Activated CD8-positive, alpha-beta T cell treated with anti-CD3 and anti-CD28 coated beads for 36 hours (primary cell): ENCODE data around the gene PPP4R4. TPM values are rescaled to one million over a fixed set of nuclear protein-coding genes. Genes with fewer than 3 reads are reported as not detected.

Experiments
- ATAC-seq: fragments of 200-7000 bp; cut with Tn5 transposase; one replicate; pipeline ENCODE4 v1.10.0; 2021; ENCODE audit warnings: mild to moderate bottlenecking, moderate library complexity
- CTCF ChIA-PET: fragments of 350-600 bp; sonication (Branson Sonifier 250); formaldehyde crosslinking; loops from one replicate; lab custom pipeline; 2021; ENCODE audit warnings: antibody characterized with exemption; lab: Charles Lee
- POLR2A ChIA-PET: fragments of 350-600 bp; sonication (Branson Sonifier 250); formaldehyde crosslinking; loops from one replicate; lab custom pipeline; 2021; ENCODE audit warnings: antibody characterized with exemption; lab: Charles Lee
- DNase-seq: peaks from one replicate; pipeline ENCODE4 v3.0.0-alpha.2; 2020
- H3K27ac Mint-ChIP-seq: one replicate; pipeline ENCODE4 v1.8.0; 2021; ENCODE audit warnings: mild to moderate bottlenecking, mixed read lengths
- H3K27me3 Mint-ChIP-seq: one replicate; pipeline ENCODE4 v1.8.0; 2021; ENCODE audit warnings: mixed read lengths
- H3K36me3 Mint-ChIP-seq: one replicate; pipeline ENCODE4 v1.8.0; 2021; ENCODE audit warnings: low read depth, mixed read lengths
- H3K4me1 Mint-ChIP-seq: one replicate; pipeline ENCODE4 v1.8.0; 2021; ENCODE audit warnings: low read depth, mixed read lengths
- H3K4me3 Mint-ChIP-seq: one replicate; pipeline ENCODE4 v1.8.0; 2021; ENCODE audit warnings: mild to moderate bottlenecking, moderate library complexity, mixed read lengths
- H3K9me3 Mint-ChIP-seq: one replicate; pipeline ENCODE4 v1.8.0; 2021; ENCODE audit warnings: mixed read lengths
- intact Hi-C: fragments of 100-400 bp; cut with micrococcal nuclease; formaldehyde crosslinking; loops from one replicate; pipeline ENCODE4 v1.10.0; 2022
- total RNA-seq, 2 experiments: library from RNA; stranded (reverse); gene quantifications; one replicate each; pipeline ENCODE4 v1.2.3, GENCODE V29; 2021
- TF ChIP-seq, protein P1 (sequence below): fragments of 200-600 bp; IDR thresholded peaks from one replicate; pipeline ENCODE4 v1.8.0; 2022; ENCODE audit warnings: antibody characterized with exemption, mild to moderate bottlenecking

The PPP4R4 gene
- total RNA-seq, 2 experiments from 2014 or later: 0.63 to 1.2 TPM

DNA sequence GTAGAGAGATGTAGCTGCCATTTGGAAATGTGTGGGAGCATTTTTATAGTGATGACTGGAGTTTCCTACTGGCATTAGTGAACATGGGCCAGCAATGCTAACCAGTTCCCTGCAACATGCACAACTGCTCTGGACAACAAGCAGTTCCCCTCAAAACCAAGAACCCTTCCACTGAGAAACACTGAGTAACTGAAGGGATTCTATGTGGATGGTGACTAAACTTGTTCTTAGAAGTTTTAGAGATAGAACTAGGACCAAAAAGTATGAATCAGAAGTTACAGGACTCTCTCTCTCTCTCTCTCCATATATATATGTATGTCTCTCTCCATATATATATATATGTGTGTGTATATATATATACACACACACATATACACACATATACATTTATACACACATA is 111.0 kb downstream of the PPP4R4 start:
- H3K9me3 Mint-ChIP-seq: no peaks in the 10 kb centered on the region
- ATAC-seq (no peak), DNase-seq (no peak)
- H3K4me1 Mint-ChIP-seq: no peaks in the 10 kb centered on the region
- H3K27ac Mint-ChIP-seq: no peak overlapping the region
- H3K36me3 Mint-ChIP-seq: no peaks in the 10 kb centered on the region
- TF ChIP-seq, protein P1, sequence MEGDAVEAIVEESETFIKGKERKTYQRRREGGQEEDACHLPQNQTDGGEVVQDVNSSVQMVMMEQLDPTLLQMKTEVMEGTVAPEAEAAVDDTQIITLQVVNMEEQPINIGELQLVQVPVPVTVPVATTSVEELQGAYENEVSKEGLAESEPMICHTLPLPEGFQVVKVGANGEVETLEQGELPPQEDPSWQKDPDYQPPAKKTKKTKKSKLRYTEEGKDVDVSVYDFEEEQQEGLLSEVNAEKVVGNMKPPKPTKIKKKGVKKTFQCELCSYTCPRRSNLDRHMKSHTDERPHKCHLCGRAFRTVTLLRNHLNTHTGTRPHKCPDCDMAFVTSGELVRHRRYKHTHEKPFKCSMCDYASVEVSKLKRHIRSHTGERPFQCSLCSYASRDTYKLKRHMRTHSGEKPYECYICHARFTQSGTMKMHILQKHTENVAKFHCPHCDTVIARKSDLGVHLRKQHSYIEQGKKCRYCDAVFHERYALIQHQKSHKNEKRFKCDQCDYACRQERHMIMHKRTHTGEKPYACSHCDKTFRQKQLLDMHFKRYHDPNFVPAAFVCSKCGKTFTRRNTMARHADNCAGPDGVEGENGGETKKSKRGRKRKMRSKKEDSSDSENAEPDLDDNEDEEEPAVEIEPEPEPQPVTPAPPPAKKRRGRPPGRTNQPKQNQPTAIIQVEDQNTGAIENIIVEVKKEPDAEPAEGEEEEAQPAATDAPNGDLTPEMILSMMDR: no peak
- intact Hi-C loops: no loop called here
- no peak overlapping the region for H3K4me3 Mint-ChIP-seq
- ChIA-PET CTCF (interaction anchor here (1.2 kb wide), 1 partner anchor 20 kb away, joined by 3 read pairs; no protein-coding TSS in a partner anchor), POLR2A (no interaction called here)
- H3K27me3 Mint-ChIP-seq: peaks cover 15% of the 10 kb centered on the region

DNA sequence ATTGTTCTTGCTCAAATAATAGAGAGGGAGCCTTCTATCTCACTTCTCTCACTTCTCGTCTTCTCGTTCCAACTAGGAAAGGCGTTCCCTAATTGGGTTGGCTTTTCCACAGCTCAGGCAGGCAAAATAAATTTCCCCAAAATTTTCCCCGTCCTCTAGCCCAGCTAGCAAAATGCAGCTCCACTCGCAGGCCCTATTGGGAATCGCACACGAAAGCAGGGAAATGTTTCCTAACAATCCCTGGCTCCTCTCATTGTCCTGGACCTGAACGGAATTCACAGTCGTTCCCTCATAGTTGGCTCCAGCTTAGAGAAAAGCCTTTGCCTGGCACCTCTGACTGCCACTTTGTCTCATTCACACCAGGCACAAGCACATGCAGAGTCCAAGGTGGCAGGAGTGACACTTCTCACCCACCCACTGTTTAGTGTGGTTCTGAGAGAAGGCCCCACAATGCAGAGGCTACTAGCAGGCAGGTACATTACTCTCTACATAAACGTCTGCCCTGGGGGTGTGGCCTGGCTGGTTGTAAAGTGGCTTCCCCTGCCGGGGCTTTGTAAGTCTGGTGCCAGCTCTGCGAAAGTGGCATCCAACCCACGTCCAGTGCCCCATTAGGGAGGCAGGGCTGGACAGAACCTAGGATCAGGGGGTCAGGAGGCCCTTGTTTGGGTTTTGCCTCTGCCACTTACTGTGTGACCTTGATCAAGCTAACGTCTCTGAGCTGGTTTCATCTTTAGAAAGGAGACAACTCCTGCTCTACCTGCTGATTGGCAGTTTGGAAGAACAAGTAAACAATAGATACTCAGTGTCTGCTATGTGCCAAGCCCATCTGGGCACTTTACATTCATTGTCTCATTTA is 114.7 kb downstream of the PPP4R4 start:
- peaks cover 11% of the 10 kb centered on the region for H3K27me3 Mint-ChIP-seq
- no peaks in the 10 kb centered on the region for H3K4me1 Mint-ChIP-seq
- no peak for DNase-seq
- CTCF ChIA-PET: interaction anchor here (0.7 kb wide), 1 partner anchor 12 kb away, joined by 3 read pairs; no protein-coding TSS in a partner anchor
- H3K4me3 Mint-ChIP-seq: no peak overlapping the region
- intact Hi-C loops: no loop called here
- H3K36me3 Mint-ChIP-seq: no peaks in the 10 kb centered on the region
- POLR2A ChIA-PET: no interaction called here
- TF ChIP-seq, protein P1: no peak
- ATAC-seq: no peak
- no peaks in the 10 kb centered on the region for H3K9me3 Mint-ChIP-seq
- H3K27ac Mint-ChIP-seq: no peak overlapping the region

DNA sequence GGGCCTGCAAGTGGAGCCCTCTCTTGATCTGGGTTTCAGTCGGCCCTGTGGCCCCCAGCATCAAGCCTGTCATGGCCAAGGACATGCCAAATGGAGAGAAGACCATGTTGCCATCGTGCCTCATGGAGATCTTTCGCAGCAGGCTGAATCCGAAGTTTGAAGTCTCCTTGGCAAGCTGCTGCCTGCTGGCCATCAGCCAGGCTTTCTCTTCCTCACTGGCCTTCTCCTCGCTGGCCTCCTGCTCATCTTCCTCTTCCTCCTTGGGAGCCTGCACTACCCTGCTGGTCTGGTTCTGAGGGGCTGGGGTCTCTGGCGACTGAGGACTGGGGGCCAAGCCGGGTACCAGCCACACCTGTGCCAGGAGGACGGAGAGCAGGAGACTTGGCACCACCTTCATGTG is 116.1 kb downstream of the PPP4R4 start:
- TF ChIP-seq, protein P1: no peak
- H3K27me3 Mint-ChIP-seq: peaks cover 10% of the 10 kb centered on the region
- no peak for DNase-seq
- H3K4me1 Mint-ChIP-seq: no peaks in the 10 kb centered on the region
- no peaks in the 10 kb centered on the region for H3K36me3 Mint-ChIP-seq
- ChIA-PET CTCF (no interaction called here), POLR2A (no interaction called here)
- H3K9me3 Mint-ChIP-seq: no peaks in the 10 kb centered on the region
- intact Hi-C loops: no loop called here
- ATAC-seq: no peak
- no peak overlapping the region for H3K27ac Mint-ChIP-seq
- H3K4me3 Mint-ChIP-seq: no peak overlapping the region

DNA sequence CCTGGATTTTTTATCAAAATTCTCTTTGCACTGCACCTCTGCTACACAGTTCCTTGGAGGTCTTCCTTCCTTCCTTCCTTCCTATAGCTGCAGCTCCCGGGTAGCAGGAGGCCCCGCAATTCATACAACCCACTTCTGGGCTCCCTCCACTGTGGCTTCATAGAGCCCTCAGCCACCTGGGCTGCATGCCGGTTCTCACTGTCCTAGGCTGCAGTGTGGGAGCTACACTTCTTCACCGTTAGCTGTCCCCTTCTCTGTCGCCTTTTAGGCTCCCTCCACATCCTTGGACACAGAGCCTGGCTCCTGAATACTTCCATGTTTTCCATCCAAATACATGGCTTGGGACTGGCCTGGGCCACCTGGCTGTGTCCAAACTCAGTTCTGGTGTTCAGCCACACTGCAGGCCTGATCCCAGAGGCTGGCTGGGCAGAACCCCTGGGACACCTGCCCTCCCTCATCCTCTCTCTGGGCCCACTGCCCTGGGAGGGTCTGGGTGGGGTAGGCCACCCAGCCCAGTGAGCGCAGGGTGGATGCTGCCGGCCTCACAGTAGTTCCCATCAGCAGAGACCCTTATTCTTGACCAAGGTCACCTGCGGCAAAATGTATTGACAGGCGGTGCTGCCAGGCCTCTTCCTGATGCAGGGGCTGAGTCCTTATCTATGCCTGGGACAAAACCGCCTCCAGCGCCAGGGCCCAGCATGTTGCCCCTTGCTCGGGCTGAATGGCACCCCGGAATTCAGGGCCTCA is 117.2 kb downstream of the PPP4R4 start:
- peaks cover 7% of the 10 kb centered on the region for H3K27me3 Mint-ChIP-seq
- CTCF ChIA-PET: no interaction called here
- TF ChIP-seq, protein P1: no peak
- no peak for ATAC-seq
- POLR2A ChIA-PET: no interaction called here
- no peak overlapping the region for H3K4me3 Mint-ChIP-seq
- H3K9me3 Mint-ChIP-seq: no peaks in the 10 kb centered on the region
- no peaks in the 10 kb centered on the region for H3K4me1 Mint-ChIP-seq
- H3K36me3 Mint-ChIP-seq: no peaks in the 10 kb centered on the region
- DNase-seq: no peak
- H3K27ac Mint-ChIP-seq: no peak overlapping the region
- intact Hi-C loops: no loop called here
